Measurements from ENCODE around the gene TIAL1.
"Not testable (repeated sequence)": the region's sequence is repeated elsewhere in the genome, so short reads cannot be mapped to it uniquely, and the experiment has no call there.

Gene TIAL1

GRCh38 chr10:119614686-119615085 lies 17.9 kb upstream of the TIAL1 start:
- no peak for DNase-seq (ENCODE audit: low read depth in 1 of 2, low spot score in 1 of 2)

GRCh38 chr10:119613741-119614140 lies 17.0 kb upstream of the TIAL1 start:
- DNase-seq (ENCODE audit: low read depth in 1 of 2, low spot score in 1 of 2): no peak

- no peak for DNase-seq (ENCODE audit: low read depth in 1 of 2, low spot score in 1 of 2)
These were observed 14.7 kb upstream of the TIAL1 start for GRCh38 chr10:119611433-119611832.

GRCh38 chr10:119609516-119609915 lies 12.8 kb upstream of the TIAL1 start:
- DNase-seq (ENCODE audit: low read depth in 1 of 2, low spot score in 1 of 2): no peak

GRCh38 chr10:119608316-119609155 lies 11.8 kb upstream of the TIAL1 start:
- peak in 1 of 2 donors; percentile 4 for DNase-seq (ENCODE audit: low read depth in 1 of 2, low spot score in 1 of 2)

GRCh38 chr10:119604468-119604867 lies 7.7 kb upstream of the TIAL1 start:
- no peak for DNase-seq (ENCODE audit: low read depth in 1 of 2, low spot score in 1 of 2)

- peak in 1 of 2 donors; percentile 9 for DNase-seq (ENCODE audit: low read depth in 1 of 2, low spot score in 1 of 2)
These were observed 5.7 kb upstream of the TIAL1 start for GRCh38 chr10:119602241-119603095.

- no peak for DNase-seq (ENCODE audit: low read depth in 1 of 2, low spot score in 1 of 2)
These were observed 1.6 kb upstream of the TIAL1 start for GRCh38 chr10:119598397-119598796.

GRCh38 chr10:119597405-119598186 lies 832 bp upstream of the TIAL1 start:
- no peak for DNase-seq (ENCODE audit: low read depth in 1 of 2, low spot score in 1 of 2)

GRCh38 chr10:119595676-119596515 lies 868 bp downstream of the TIAL1 start:
- DNase-seq (ENCODE audit: low read depth in 1 of 2, low spot score in 1 of 2): peak; percentile 10 to 51

GRCh38 chr10:119595134-119595675 lies 1.6 kb downstream of the TIAL1 start:
- DNase-seq (ENCODE audit: low read depth in 1 of 2, low spot score in 1 of 2): no peak

- DNase-seq (ENCODE audit: low read depth in 1 of 2, low spot score in 1 of 2): no peak
These were observed 8.7 kb downstream of the TIAL1 start for GRCh38 chr10:119588071-119588470.

- DNase-seq (ENCODE audit: low read depth in 1 of 2, low spot score in 1 of 2): no peak
These were observed 18.4 kb downstream of the TIAL1 start for GRCh38 chr10:119578355-119578754.

- DNase-seq (ENCODE audit: low read depth in 1 of 2, low spot score in 1 of 2): no peak
These were observed 20.8 kb downstream of the TIAL1 start for GRCh38 chr10:119575991-119576390.

GRCh38 chr10:119575506-119575905 lies 21.3 kb downstream of the TIAL1 start:
- no peak for DNase-seq (ENCODE audit: low read depth in 1 of 2, low spot score in 1 of 2)

GRCh38 chr10:119567978-119568377 lies 28.8 kb downstream of the TIAL1 start:
- DNase-seq (ENCODE audit: low read depth in 1 of 2, low spot score in 1 of 2): no peak

GRCh38 chr10:119562097-119562496 lies 34.7 kb downstream of the TIAL1 start:
- DNase-seq (ENCODE audit: low read depth in 1 of 2, low spot score in 1 of 2): no peak

- not testable (repeated sequence) for DNase-seq (ENCODE audit: low read depth in 1 of 2, low spot score in 1 of 2)
These were observed 37.3 kb downstream of the TIAL1 start for GRCh38 chr10:119559511-119559910.

GRCh38 chr10:119556081-119556480 lies 40.7 kb downstream of the TIAL1 start:
- not testable (repeated sequence) for DNase-seq (ENCODE audit: low read depth in 1 of 2, low spot score in 1 of 2)

GRCh38 chr10:119555178-119555784 lies 41.5 kb downstream of the TIAL1 start:
- no peak for DNase-seq (ENCODE audit: low read depth in 1 of 2, low spot score in 1 of 2)
